Psoas muscle (tissue), 8 donors: ENCODE results near the gene GNE. TPM values are rescaled to one million over a fixed set of nuclear protein-coding genes. Genes with fewer than 3 reads are reported as not detected.
A peak's percentile ranks its signal among the peaks of the same experiment; 100 is the strongest.

ENCODE experiments used
- ATAC-seq, 4 donors: fragments of 200-7000 bp; cut with Tn5 transposase; one replicate each; pipeline ENCODE4 v1.9.1; 2020; ENCODE audit warnings: moderate library complexity in 3 of 4, mild to moderate bottlenecking in 2 of 4
- DNase-seq, 2 donors: peaks; one replicate each; pipeline ENCODE4 v3.0.0-alpha.2; 2020
- H3K27ac ChIP-seq: fragments of 200-600 bp; one replicate; pipeline ENCODE4 v1.8.0; 2022
- H3K27me3 ChIP-seq, 3 donors: fragments of 200-600 bp in 1 of 3; one replicate each; pipeline versions ENCODE4 v1.6.1 to v1.8.0; 2013 to 2022; ENCODE audit warnings: low read length in 2 of 3, mild to moderate bottlenecking in 2 of 3, moderate library complexity in 1 of 3; ENCODE audit not compliant: insufficient read depth in 3 of 3
- H3K36me3 ChIP-seq, 2 donors: fragments of 200-600 bp in 1 of 2; one replicate each; pipeline versions ENCODE4 v1.6.1 to v1.8.0; 2013 to 2022; ENCODE audit warnings: low read depth in 1 of 2, mild to moderate bottlenecking in 1 of 2, moderate library complexity in 1 of 2; ENCODE audit not compliant: insufficient read depth in 1 of 2
- H3K4me1 ChIP-seq: fragments of 200-600 bp; one replicate; pipeline ENCODE4 v1.8.0; 2022
- H3K4me3 ChIP-seq: fragments of 200-600 bp; one replicate; pipeline ENCODE4 v1.8.0; 2022; ENCODE audit warnings: mild to moderate bottlenecking
- H3K9me3 ChIP-seq: fragments of 200-600 bp; one replicate; pipeline ENCODE4 v1.8.0; 2022
- WGBS, 3 donors: extraction: QIAGEN DNeasy Blood & Tissue Kit; methylation state at CpG; one replicate each; pipeline versions ENCODE4 v1.1.6 to v1.1.7; 2013; 5-methylcytosine and 5-hydroxymethylcytosine counted together
- intact Hi-C, 2 donors: fragments of 100-400 bp; cut with DNase I; formaldehyde crosslinking; loops; one replicate each; pipeline versions ENCODE4 v1.11.0 to v1.14.2; 2022
- polyA plus RNA-seq, 3 donors: library from polyadenylated mRNA; stranded (reverse); fragments of 200-250 nt; gene quantifications; one replicate each; pipeline ENCODE4 v1.2.3, GENCODE V29; 2013
- total RNA-seq, 4 donors: library from RNA; stranded (reverse); fragmentation: NEBNext Ultra II Directional in 2 of 4; extraction: Animal tissue kit (Norgen Biotek cat#: 25700) in 2 of 4; gene quantifications; one replicate each; pipeline versions ENCODE4 v1.2.1 to v1.2.4, GENCODE V29; 2021 to 2023
- TF ChIP-seq, protein P1 (sequence below): fragments of 200-600 bp; IDR thresholded peaks from one replicate; pipeline ENCODE4 v1.8.0; 2022; ENCODE audit warnings: antibody characterized with exemption
- donor health status: healthy with polysubstance abuse.
- donor health status: DM: no; HTN: no; CAD: no; lungs with moderate emphysema.
- donor health status: Bipolar disorder and iron deficiency.
- donor health status: healthy.
- donor health status: DM: yes; HTN: yes; CAD: no.
- donor health status: DM: no; HTN: no; CAD: no.
- donor health status: DM: no; HTN: no; CAD: no.
- donor health status: DM: yes; HTN: yes; CAD: no.

GNE gene
- total and polyA plus RNA-seq, 7 donors = 3.0 to 11.6 (median 8.9) TPM

GRCh38 chr9:36222449-36222848 lies 35.8 kb downstream of the GNE start:
- intact Hi-C loops = no loop called here
- Histone ChIP-seq H3K4me3 (no peak overlapping the region), H3K9me3 (no peaks in the 10 kb centered on the region), H3K27me3 (no peaks in the 10 kb centered on the region), H3K36me3 (peaks cover 11 to 98% of the 10 kb centered on the region in 2 donors), H3K4me1 (no peaks in the 10 kb centered on the region), H3K27ac (no peak overlapping the region)
- TF ChIP-seq, protein P1, sequence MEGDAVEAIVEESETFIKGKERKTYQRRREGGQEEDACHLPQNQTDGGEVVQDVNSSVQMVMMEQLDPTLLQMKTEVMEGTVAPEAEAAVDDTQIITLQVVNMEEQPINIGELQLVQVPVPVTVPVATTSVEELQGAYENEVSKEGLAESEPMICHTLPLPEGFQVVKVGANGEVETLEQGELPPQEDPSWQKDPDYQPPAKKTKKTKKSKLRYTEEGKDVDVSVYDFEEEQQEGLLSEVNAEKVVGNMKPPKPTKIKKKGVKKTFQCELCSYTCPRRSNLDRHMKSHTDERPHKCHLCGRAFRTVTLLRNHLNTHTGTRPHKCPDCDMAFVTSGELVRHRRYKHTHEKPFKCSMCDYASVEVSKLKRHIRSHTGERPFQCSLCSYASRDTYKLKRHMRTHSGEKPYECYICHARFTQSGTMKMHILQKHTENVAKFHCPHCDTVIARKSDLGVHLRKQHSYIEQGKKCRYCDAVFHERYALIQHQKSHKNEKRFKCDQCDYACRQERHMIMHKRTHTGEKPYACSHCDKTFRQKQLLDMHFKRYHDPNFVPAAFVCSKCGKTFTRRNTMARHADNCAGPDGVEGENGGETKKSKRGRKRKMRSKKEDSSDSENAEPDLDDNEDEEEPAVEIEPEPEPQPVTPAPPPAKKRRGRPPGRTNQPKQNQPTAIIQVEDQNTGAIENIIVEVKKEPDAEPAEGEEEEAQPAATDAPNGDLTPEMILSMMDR = no peak
- 94 to 100% (median 94%) methylated on average over 1 of the region's 1 CpG for WGBS, 3 donors
- DNase-seq (no peak), ATAC-seq (peak in 1 of 4 donors; percentile 18)

- TF ChIP-seq, protein P1 = no peak
- no peaks in the 10 kb centered on the region for H3K4me1 ChIP-seq
- DNase-seq (no peak), ATAC-seq (no peak)
- 95 to 100% (median 96%) methylated on average over 3 of the region's 3 CpGs for WGBS, 3 donors
- no peak overlapping the region for H3K4me3 ChIP-seq
- no peak overlapping the region for H3K27ac ChIP-seq
- no peaks in the 10 kb centered on the region for H3K27me3 ChIP-seq
- peaks cover 8 to 98% of the 10 kb centered on the region in 2 donors for H3K36me3 ChIP-seq
- no peaks in the 10 kb centered on the region for H3K9me3 ChIP-seq
- intact Hi-C loops = no loop called here
Observed at GRCh38 chr9:36221667-36222066, 36.6 kb downstream of the GNE start.

DNA sequence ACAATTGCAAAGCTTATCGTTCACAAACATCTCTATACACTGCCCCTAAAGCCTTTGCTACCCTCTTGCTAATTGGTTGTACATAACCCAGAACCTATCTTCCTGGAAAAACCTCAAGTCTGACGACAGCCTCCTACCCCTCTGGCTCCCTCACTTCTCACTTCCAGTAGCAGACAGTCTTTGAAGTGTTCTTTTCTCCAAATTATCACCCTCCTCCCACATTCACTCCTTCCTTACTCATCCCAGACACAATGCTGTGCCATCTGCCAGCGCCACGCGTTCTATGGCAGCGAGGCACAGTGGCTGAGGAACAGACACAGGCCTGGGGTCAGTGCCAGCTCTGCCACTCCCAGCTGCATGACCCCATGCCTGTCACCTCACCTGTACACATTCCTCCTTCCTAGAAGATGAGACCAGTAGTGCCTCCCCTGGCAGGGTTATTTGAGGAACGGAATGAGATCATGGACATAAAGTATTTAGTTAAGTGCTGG lies 39.8 kb downstream of the GNE start:
- TF ChIP-seq, protein P1 = no peak
- no peak overlapping the region for H3K4me3 ChIP-seq
- H3K36me3 ChIP-seq = peaks cover 7 to 70% of the 10 kb centered on the region in 2 donors
- DNase-seq (no peak), ATAC-seq (peak in 2 of 4 donors; percentile 46 to 80)
- intact Hi-C loops = no loop called here
- H3K27ac ChIP-seq = no peak overlapping the region
- H3K9me3 ChIP-seq = no peaks in the 10 kb centered on the region
- peaks cover 15% of the 10 kb centered on the region for H3K4me1 ChIP-seq
- no peaks in the 10 kb centered on the region for H3K27me3 ChIP-seq
- 63 to 86% (median 77%) methylated on average over 7 of the region's 7 CpGs for WGBS, 3 donors

DNA sequence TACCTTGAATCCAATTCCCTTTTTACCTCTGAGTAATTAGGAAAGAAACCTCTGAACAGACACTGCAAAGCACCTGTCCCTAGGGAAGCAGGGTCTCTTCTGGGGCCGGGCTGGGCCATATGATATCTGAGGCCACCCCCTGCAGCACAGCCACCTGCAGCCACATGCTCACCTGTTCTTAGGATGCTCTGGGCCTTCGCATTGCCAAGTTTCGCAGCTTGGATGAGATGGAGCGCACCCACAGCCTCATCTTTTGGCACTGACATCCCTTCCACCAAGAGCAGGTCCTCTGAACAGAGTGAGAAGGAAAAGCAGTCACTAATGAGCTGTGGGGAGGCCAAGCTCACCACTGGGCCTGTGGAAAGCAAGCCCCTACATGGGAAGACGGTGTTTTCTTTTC lies 40.2 kb downstream of the GNE start:
- H3K36me3 ChIP-seq = peaks cover 7 to 66% of the 10 kb centered on the region in 2 donors
- ATAC-seq (peak in 1 of 4 donors; percentile 3), DNase-seq (no peak)
- TF ChIP-seq, protein P1 = no peak
- no peaks in the 10 kb centered on the region for H3K9me3 ChIP-seq
- WGBS, 3 donors = 87 to 89% (median 89%) methylated on average over 5 of the region's 5 CpGs
- no peak overlapping the region for H3K27ac ChIP-seq
- intact Hi-C loops = no loop called here
- H3K4me1 ChIP-seq = peaks cover 15% of the 10 kb centered on the region
- no peaks in the 10 kb centered on the region for H3K27me3 ChIP-seq
- H3K4me3 ChIP-seq = no peak overlapping the region
